HG02678 (cell line): Measurements from ENCODE around the gene FBXO41.
"Not testable (repeated sequence)": the region's sequence is repeated elsewhere in the genome, so short reads cannot be mapped to it uniquely, and the experiment has no call there.

Experiments
- ATAC-seq: cut with Tn5 transposase; IDR thresholded peaks from one replicate; pipeline ENCODE4 v1.9.1; 2021; ENCODE audit warnings: mild to moderate bottlenecking, moderate library complexity; ENCODE audit not compliant: unreplicated experiment

FBXO41 gene

GRCh38 chr2:73263540-73264331 is 20.5 kb downstream of the FBXO41 start:
- ATAC-seq, result no peak

GRCh38 chr2:73262691-73263429 is 21.4 kb downstream of the FBXO41 start:
- ATAC-seq, result not testable (repeated sequence)

GRCh38 chr2:73262108-73262651 is 22.1 kb downstream of the FBXO41 start:
- no peak for ATAC-seq

GRCh38 chr2:73260338-73260984 is 23.8 kb downstream of the FBXO41 start:
- ATAC-seq, result no peak

GRCh38 chr2:73259704-73260337 is 24.5 kb downstream of the FBXO41 start:
- no peak for ATAC-seq

- ATAC-seq, result no peak
Observed at GRCh38 chr2:73259276-73259675, 25.0 kb downstream of the FBXO41 start.

GRCh38 chr2:73258913-73259215 is 25.4 kb downstream of the FBXO41 start:
- ATAC-seq, result no peak

GRCh38 chr2:73258186-73258912 is 25.9 kb downstream of the FBXO41 start:
- no peak for ATAC-seq

- ATAC-seq, result no peak
Observed at GRCh38 chr2:73257425-73258125, 26.7 kb downstream of the FBXO41 start.

GRCh38 chr2:73257021-73257420 is 27.3 kb downstream of the FBXO41 start:
- no peak for ATAC-seq

- no peak for ATAC-seq
Observed at GRCh38 chr2:73256618-73256922, 27.7 kb downstream of the FBXO41 start.

- ATAC-seq, result no peak
Observed at GRCh38 chr2:73255907-73256617, 28.2 kb downstream of the FBXO41 start.

GRCh38 chr2:73255007-73255644 is 29.2 kb downstream of the FBXO41 start:
- no peak for ATAC-seq

- no peak for ATAC-seq
Observed at GRCh38 chr2:73254343-73255006, 29.8 kb downstream of the FBXO41 start.

- ATAC-seq, result no peak
Observed at GRCh38 chr2:73253901-73254300, 30.4 kb downstream of the FBXO41 start.

- no peak for ATAC-seq
Observed at GRCh38 chr2:73253400-73253799, 30.9 kb downstream of the FBXO41 start.

GRCh38 chr2:73252238-73253027 is 31.8 kb downstream of the FBXO41 start:
- ATAC-seq, result no peak
